NCI-H1436 (cell line): ENCODE data around the gene TMPRSS7.

Experiments
- DNase-seq: peaks from one replicate; lab custom pipeline; 2025; lab: John Stamatoyannopoulos, UW

TMPRSS7 gene

DNA sequence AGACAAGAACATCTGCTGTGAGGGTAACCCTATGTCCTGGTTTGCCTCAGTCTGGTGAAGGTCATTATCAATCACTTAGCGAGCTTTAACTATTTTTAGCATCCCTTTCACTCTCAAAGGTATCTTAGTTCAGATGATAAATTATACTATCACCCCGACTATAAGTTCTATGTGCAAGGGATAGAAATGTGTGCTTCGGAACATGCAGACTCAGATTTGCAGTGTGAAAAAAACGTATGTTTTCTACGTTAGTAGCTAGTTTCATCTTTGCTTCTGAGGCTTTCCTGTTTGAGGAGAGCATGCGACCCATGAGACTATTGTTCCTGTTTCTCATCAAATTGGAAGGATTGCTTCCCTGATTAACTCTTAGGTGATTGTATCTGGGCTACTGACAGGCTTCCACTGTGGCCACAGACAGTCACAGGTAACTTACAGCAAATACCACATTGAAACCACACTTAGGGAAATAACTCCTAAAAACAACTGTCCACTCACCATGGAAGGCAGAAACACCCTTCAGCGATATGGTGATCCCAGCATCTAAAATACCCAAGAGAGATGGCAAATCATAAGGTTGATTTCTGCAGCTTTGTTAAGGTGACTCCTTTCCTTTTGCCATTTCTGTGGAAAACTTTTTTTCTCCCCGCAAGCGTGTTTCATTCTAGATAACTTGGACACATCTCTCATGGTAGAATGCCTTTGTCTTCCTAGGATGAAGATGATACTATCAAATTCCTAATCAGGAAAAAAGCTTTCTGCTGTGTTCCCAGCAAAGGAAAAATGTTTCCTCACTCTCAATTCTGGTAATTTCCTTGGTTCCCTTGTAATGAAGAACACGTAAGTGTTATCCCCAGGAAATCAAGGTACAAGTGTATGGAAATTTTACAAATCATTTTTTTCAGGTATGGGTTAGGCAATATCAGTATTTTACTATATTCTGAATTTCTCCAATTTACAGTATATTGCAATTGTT is 93.3 kb downstream of the TMPRSS7 start:
- no peak for DNase-seq

DNA sequence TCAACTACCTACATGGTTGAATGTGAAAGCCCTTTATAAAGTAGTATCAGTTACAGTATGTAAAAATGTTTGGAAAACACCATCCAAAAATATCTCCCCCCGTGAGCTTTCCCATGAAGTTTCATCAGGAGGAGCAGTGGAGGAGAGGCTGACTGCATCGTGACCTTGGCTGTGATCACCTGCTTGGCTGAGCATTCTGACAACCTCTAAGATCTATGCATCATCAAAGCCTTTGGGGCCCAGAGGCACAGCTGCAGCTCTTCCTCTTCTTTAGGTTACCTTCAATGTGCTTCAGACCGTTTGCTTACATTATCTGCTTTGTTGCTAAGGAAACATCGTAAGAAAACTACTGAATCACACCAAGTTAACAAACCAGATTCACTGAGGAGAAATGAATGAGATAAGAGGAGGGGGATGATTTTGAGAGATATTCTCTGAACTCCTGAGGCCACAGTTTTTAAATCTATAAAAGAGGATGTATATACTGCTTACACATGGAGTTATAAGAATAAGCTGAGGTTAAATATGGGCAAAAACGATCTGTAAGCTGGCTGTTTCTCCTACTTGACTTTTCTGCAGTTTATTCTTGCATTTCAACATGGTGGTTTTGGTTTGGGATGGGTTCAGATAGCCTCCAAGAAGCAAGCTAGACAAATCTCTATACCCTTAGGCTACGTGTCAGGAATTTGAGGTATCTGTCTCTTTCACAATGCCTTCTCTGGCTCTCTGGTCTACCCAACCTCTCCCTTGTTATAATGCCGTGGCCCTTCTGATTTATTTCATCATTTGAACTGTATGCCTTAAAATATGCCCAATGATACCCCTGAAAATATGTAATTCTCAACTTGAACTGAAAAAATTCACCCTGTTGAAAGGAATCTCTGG is 94.5 kb downstream of the TMPRSS7 start:
- DNase-seq, result no peak

DNA sequence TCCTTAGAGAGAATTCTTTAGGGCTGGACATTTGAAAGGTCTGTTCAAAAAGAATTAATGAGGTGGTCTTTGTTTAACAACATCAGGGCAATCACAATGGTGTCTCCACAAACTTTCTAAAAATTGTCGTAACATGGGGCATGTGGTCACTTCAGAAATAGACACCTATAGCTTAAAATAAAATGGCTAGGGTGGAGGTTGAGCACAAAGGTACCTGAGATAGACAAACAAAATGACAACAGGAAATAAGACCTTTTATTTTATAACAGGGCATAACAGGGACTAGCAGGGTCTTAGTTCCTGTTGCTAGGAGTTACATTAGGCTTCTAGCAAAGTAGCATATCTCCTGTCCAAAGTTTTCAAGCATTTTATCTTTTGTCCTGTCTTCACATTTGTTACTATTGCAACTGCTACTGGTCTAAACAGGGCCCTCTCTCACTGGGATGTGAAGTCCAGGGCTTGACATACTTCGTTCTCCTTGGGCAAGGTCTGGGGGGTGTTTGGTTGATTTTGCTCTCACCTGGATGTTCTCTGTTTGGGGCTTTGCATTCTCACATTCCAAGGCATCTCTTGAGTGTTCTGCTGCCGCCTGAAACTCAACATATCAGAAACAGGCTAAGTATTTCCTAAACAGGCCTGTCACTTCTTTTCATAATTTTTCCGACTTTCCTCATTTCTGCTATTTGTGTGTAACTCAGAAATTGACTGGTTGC is 95.5 kb downstream of the TMPRSS7 start:
- DNase-seq, result no peak

DNA sequence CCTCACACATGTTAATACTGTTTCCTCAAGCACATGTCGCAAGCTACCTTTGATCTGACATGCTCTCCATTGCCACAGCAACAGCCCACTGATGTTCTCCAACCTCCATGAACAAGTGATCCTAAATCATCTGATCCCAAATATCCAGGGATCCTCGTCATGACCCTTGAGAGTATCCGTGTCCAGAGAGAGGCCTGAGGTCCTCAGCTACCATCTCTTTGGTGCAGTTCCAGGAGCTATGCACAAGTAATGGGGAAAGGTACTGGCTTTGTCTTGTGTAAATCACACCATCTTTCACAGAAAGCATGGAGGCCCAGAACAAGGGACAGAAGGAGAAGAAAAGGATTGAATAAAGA is 96.1 kb downstream of the TMPRSS7 start:
- DNase-seq, result no peak
